GM19239 (cell line): ENCODE measurements around the gene PPP1R1B.
A peak's percentile ranks its signal among the peaks of the same experiment; 100 is the strongest.

ENCODE experiments used
- DNase-seq: peaks from one replicate; pipeline ENCODE4 v3.0.0; 2011; ENCODE audit warnings: low spot score; ENCODE audit not compliant: insufficient read length
- FAIRE-seq: peaks from 2 replicates; lab custom pipeline; 2011; peaks lifted over from hg19 to GRCh38; lab: Jason Lieb, UNC

Gene PPP1R1B

DNA sequence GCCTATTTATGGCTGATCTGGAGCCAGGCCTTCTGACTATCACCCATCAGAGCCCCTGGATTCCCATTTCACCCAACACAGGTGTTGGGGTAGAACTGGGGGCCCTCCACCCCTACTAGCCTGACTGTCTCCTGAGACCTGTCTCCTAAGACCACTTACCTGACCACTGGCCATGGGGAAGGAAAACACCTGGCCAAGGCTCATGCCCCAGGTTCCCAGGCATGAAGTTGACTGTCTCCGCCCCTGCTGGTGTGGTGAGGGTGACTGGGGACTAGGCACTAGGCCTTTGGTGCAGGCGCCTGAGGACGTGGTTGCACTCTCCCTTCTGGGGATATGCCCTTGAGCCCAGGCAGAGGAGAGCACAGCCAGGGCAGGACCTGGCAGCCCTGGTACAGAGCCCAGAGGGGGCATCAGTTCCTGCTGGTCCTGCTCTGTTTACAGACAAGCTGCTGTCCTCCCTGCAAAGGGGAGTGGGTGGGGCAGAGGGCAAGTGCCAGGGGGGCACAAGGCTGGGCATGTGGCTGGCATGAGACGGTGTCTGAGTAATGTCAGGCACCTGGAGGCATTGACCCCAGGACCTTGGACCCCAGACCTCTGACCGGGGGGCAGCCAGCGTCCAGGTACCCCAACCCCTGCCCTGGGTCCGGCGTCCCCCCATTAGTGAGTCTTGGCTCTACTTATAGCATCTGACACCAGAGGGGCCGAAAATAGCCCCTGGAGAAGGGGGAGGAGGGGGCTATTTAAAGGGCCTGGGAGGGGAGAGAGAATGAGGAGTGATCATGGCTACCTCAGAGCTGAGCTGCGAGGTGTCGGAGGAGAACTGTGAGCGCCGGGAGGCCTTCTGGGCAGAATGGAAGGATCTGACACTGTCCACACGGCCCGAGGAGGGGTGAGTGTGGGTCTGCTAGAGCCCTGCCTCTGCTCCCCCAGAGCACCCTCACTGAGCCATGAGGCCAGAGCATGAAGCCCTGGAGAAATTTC is 38.1 kb downstream of the PPP1R1B start, which contains the start of gene TCAP:
Gene TCAP, plus strand, starts transcription at position 769 of the 981 bp plus-strand sequence. Its CDS starts 11 bp downstream, at position 780.
- DNase-seq (no peak), FAIRE-seq (no peak)

DNA sequence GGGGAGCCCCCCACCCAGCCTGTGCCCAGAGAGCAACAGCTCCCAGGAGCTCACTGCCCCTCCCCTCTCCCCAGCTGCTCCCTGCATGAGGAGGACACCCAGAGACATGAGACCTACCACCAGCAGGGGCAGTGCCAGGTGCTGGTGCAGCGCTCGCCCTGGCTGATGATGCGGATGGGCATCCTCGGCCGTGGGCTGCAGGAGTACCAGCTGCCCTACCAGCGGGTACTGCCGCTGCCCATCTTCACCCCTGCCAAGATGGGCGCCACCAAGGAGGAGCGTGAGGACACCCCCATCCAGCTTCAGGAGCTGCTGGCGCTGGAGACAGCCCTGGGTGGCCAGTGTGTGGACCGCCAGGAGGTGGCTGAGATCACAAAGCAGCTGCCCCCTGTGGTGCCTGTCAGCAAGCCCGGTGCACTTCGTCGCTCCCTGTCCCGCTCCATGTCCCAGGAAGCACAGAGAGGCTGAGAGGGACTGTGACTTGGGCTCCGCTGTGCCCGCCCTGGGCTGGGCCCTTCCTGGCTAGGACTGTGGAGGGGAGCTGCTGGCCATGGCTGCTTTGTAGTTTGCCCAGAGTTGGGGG is 39.0 kb downstream of the PPP1R1B start:
- DNase-seq: no peak

DNA sequence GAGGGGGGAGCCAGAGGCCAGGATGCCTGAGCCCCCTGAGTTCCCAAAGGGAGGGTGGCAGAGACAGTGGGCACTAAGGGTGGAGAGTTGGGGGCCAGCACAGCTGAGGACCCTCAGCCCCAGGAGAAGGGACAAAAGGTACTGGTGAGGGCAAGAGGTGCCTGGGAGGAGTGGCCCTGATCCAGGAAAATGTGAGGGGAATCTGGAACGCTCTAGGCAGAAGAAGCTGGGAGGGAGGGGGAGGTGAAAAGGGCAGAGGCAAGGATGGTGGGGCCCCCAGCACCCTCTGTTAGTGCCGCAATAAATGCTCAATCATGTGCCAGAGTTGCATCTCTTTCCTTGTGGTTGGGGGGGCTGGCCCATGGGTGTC is 39.5 kb downstream of the PPP1R1B start:
- no peak for FAIRE-seq
- no peak for DNase-seq

More for the DNA sequence above, 39.0 kb downstream of the PPP1R1B start:
- no peak for FAIRE-seq

DNA sequence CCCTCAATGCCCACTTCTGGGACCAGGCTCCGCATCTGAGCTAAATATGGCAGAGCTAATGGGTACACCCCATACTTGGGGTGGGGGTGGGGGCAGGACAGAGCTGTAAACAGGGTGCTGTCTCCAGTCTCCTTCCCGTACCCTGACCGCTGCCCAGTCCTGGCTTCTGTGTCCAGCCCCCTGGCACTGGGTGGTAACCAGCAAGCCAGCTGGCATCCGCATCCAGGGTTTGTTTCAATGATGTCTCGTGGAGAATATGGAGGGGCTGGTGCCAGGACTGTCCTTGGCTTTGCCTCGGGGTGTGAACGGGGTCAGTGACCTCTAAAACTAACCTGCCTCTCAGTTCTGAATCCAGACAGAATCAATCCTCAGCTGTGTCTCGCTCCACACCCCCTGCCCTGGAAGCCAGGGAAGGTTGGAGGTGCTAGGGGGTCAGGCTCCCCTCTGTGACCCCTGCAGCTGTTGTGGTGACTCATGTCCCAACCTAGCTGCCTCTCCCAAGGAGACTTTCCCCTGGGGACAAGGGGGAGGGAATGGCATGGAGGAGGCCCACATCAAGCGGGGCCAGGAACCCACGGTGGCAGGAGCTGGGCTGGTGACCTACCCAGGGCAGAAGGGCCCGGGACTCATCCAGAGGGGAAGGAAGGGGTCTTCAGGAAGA is 40.0 kb downstream of the PPP1R1B start:
- DNase-seq (no peak), FAIRE-seq (no peak)

DNA sequence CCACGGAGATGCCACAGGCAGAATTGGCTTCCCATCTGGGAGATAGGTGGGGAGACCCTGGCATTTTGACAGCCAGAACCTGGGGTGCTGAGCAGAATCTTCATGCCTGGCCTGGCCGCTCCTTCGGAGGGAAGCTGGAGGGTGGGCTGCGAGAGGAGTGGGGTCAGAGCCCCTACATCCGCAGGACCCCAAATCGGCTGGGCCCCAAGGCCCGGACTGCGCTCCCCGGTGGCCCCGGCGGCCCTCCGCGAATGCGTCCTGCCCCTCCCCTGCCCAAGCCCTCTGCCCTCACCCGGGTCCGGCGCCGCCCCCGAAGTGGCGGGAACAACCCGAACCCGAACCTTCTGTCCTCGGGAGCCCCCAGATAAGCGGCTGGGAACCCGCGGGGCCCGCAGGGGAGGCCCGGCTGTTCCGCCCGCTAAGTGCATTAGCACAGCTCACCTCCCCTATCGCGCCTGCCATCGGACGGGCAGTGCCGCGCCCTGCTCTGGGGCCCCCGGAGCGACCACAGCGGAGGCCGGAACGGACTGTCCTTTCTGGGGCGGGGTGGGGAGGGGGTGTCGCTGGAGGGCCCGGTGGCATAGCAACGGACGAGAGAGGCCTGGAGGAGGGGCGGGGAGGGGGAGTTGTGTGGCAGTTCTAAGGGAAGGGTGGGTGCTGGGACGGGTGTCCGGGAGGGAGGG is 40.7 kb downstream of the PPP1R1B start:
- DNase-seq (no peak), FAIRE-seq (no peak)

- peak; percentile 84 for FAIRE-seq
These were observed 41.5 kb downstream of the PPP1R1B start, which contains the start of gene PNMT for GRCh38 chr17:39667945-39668924. PNMT (plus strand) TSS chr17:39668453; CDS start chr17:39668476, 23 bp downstream.

GRCh38 chr17:39669897-39670735 is 43.4 kb downstream of the PPP1R1B start:
- no peak for DNase-seq
- FAIRE-seq: no peak

More at GRCh38 chr17:39667945-39668924, 41.5 kb downstream of the PPP1R1B start, which contains the start of gene PNMT:
- peak; percentile 76 for DNase-seq

DNA sequence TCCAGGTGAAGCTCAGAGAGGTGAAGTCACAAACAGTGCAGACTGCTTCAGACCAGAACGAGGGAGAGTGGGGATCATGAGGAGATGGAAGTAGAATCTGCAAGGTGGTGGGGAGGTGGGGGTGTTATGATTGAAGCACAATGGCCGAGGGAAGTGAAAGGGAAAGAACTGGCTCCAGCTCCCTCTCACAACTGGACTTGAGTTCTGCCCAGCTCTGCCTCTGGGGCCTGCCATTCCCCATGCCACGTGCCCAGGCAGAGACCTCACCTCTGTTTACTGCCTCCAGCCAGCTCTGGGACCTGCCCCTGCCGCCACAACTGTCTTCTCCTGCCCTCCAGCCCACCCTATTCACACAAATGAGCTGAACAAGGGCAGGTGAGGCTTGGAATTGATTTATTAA is 44.0 kb downstream of the PPP1R1B start:
- FAIRE-seq (no peak), DNase-seq (no peak)

DNA sequence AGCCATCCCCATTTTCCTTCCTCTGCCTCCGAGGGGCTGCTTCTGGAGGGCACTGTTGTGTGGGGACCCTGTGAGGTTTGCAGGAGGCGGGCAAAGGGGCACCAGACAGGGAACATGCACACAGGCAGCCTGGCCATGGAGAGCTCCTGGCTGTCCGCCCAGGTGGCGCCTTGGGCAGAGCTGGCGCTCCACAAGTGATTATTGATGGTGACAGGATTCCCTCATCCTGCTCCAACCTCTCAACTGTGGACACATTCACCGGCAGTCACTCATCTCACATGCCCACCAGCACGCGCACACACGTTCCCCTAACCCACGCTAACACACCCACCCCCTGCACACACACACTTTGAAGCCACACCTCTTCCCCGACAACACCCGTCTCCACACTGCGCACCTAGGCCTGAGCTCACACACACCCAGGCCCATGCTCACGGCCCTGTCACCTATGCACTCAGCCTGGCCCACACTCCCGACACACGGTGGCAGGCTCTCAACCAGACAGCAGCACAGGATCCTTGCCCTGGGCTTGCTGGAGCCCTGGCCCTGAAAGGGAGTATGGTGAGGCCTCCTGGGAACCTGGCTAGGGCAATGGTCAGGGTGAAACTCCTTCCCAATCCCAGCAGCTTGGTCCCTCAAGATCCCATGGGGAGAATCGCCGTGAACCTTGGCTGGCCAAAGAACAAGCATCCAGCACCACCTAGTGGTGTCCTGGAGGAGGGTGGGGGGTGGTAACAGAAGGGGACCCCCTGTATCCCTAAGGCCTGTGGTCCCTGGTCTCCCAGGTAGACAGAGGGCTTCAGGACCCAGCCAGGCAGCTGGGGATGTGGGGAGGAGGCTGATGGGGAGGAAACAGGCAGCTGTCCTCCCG is 45.1 kb downstream of the PPP1R1B start:
- DNase-seq (no peak), FAIRE-seq (no peak)

- DNase-seq (no peak), FAIRE-seq (no peak)
These were observed 46.0 kb downstream of the PPP1R1B start for GRCh38 chr17:39672522-39673334.

DNA sequence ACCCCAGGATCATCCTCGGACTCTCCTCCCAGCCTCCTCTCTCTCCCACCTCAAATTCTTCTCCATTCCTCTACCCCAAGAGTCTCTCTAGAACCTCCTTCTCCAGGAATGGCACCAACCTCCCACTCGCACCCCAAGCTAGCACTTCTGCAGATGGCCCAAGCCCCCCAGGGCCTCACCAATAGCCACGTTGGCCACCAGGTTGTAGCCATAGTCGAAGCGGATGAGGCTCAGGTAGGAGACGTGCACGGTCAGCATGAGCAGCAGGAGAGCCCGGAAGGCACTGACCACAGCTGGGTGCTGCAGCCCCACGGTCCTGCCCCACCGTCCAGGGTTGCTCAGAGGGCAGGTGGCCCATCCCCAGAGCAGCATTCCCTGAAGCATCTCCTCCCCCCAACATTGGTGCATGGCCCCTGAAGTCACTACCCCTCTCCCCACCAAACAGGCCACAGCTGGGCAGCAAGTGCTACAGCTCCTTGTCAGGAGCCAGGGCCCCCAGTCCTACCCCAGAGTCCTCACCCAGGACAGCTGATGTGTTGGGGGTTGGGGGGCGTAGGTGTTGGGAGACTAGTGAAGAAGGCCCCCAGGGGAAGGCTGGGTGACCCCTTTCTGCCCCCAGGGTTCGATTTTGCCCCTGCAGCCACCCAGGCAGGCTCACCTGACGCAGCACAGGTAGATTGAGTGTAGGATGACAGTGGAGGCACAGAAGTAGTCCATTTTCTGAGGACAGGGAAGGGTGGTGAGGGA is 46.8 kb downstream of the PPP1R1B start:
- FAIRE-seq: no peak
- no peak for DNase-seq

DNA sequence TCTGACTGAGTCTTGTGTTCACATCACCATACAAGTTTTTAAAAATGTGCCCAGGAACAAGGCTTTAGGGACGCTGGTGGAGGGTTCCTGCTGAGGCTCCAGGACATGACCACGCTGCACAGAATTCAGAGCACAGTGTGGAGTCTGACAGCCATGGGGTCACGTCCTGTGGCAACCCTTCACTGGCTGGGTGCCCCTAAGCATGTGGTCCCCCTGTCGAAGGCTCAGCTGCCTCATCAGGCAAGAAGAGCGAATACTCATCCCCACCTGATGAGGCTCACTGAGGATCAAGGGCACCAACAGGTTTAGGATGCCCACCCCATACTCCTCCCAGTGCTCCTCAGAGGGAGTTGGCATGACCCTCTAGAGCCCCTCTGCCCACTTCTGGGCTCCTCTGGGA is 47.4 kb downstream of the PPP1R1B start:
- no peak for DNase-seq
- FAIRE-seq: no peak

DNA sequence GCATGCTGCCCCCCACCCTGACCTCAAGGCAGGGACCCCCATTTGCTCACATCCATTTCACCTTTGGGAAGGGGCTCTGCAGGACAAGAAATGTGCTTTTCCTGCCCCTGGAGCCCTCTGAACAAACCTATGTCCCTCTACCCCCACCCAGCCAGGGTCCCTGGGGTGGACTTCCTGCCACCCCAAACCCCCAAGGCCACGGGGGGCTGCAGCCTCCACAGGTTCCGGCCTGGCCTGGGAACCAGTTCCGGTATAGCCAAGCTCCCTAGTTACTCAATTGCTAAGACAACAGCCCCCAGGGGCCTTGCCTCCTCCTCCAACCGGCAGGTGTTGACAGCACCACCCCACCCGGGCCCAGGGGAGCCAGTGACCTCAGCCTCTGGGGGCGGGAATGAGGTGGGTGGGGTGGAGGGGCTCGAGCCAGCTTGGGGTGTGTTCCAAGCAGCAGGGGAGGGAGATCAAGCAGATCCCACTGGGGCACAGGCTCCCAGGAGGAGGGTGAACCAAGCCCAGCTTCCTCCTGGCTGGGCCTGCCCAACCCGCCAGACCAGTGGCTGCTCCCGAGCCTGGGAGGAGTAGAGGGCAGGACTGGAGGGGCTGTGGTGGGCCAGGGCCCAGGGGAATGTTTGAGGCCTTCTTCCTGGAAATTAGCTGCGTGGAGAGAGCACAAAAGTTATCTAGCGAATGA is 48.1 kb downstream of the PPP1R1B start:
- DNase-seq (no peak), FAIRE-seq (peak; percentile 53)

DNA sequence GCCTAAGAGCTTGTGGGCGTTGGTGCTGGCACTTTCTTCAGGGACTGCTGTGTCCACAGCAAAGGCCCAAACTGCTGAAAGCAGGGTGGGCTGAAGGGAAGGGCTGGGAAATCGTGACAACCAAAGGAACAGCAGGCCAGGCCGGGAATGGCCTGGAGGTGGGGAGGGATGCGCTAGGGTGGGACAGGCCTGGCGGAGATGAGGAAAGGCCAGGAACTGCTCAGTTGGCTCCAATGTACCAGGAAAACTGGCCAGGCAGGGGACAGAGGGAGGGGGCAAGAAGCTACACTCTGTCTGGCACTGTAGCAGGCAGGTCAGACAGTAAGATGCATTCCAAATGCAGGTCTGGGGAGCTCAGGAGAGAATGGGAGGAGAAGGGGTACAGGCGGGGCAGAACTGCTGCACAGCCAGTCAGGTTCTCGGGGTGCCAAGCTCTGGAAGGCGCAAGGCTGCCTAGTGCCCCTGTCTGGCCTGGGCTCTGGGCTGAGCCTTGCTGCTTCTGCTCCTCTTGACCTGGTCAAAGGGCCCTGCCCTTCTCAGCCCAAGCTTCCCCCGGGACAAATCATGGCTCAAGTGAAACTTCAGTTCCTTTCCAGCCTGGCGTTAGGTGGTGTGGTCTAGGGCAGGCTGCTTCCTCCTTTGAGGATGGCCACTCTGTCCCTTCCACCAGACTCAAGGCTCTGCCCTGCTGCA is 48.8 kb downstream of the PPP1R1B start:
- peak; percentile 37 for FAIRE-seq

More for the DNA sequence above, 48.8 kb downstream of the PPP1R1B start:
- DNase-seq: no peak
